Parathyroid adenoma (tissue), 2 donors: ENCODE results near the gene JPH3.

Experiments
- H2AFZ ChIP-seq: fragments of 300-600 bp; sonication (generic); one replicate; pipeline ENCODE4 v1.7.0; 2017; ENCODE audit warnings: antibody characterized with exemption, mild to moderate bottlenecking
- H3K27ac ChIP-seq: fragments of 300-600 bp; sonication (generic); one replicate; pipeline ENCODE4 v1.7.0; 2017
- H3K27me3 ChIP-seq: fragments of 300-600 bp; sonication (generic); one replicate; pipeline ENCODE4 v1.7.0; 2017; ENCODE audit warnings: low read length; ENCODE audit not compliant: control insufficient read depth, insufficient read depth
- H3K36me3 ChIP-seq: fragments of 300-600 bp; sonication (generic); one replicate; pipeline ENCODE4 v1.7.0; 2017; ENCODE audit warnings: low read length; ENCODE audit not compliant: control insufficient read depth, insufficient read depth
- H3K4me1 ChIP-seq: fragments of 300-600 bp; sonication (generic); one replicate; pipeline ENCODE4 v1.7.0; 2017; ENCODE audit warnings: control low read depth
- H3K4me2 ChIP-seq: fragments of 300-600 bp; sonication (generic); one replicate; pipeline ENCODE4 v1.7.0; 2017; ENCODE audit warnings: low read length
- H3K4me3 ChIP-seq: fragments of 300-600 bp; sonication (generic); one replicate; pipeline ENCODE4 v1.7.0; 2017; ENCODE audit warnings: low read depth, low read length
- H3K79me2 ChIP-seq: fragments of 300-600 bp; sonication (generic); one replicate; pipeline ENCODE4 v1.7.0; 2017; ENCODE audit warnings: control low read depth
- H3K9ac ChIP-seq: fragments of 300-600 bp; sonication (generic); one replicate; pipeline ENCODE4 v1.7.0; 2017; ENCODE audit warnings: mild to moderate bottlenecking
- H3K9me3 ChIP-seq: fragments of 300-600 bp; sonication (generic); one replicate; pipeline ENCODE4 v1.7.0; 2017; ENCODE audit warnings: low read length; ENCODE audit not compliant: control insufficient read depth
- CTCF ChIP-seq: fragments of 300-600 bp; sonication (generic); IDR thresholded peaks from one replicate; pipeline ENCODE4 v1.7.0; 2017; ENCODE audit warnings: antibody characterized with exemption, mild to moderate bottlenecking
- donor health status: primary hyperparathyroidism.

JPH3 gene

GRCh38 chr16:87561200-87562105 is 40.9 kb upstream of the JPH3 start:
- no peak overlapping the region for H2AFZ ChIP-seq
- no peak overlapping the region for H3K4me3 ChIP-seq
- no peaks in the 10 kb centered on the region for H3K27me3 ChIP-seq
- H3K9me3 ChIP-seq = no peaks in the 10 kb centered on the region
- no peak overlapping the region for H3K4me2 ChIP-seq
- no peak overlapping the region for H3K27ac ChIP-seq
- no peak for TF ChIP-seq CTCF
- H3K36me3 ChIP-seq = no peaks in the 10 kb centered on the region
- no peaks in the 10 kb centered on the region for H3K79me2 ChIP-seq
- no peak overlapping the region for H3K9ac ChIP-seq
- H3K4me1 ChIP-seq = no peaks in the 10 kb centered on the region

GRCh38 chr16:87562201-87562600 is 40.1 kb upstream of the JPH3 start:
- Histone ChIP-seq H3K9ac (no peak overlapping the region), H3K9me3 (no peaks in the 10 kb centered on the region), H3K36me3 (no peaks in the 10 kb centered on the region), H2AFZ (no peak overlapping the region), H3K4me3 (no peak overlapping the region), H3K27me3 (no peaks in the 10 kb centered on the region), H3K27ac (no peak overlapping the region), H3K4me2 (no peak overlapping the region), H3K79me2 (no peaks in the 10 kb centered on the region), H3K4me1 (no peaks in the 10 kb centered on the region)
- no peak for TF ChIP-seq CTCF

- TF ChIP-seq CTCF = no peak
- Histone ChIP-seq H3K9me3 (no peaks in the 10 kb centered on the region), H3K27ac (no peak overlapping the region), H3K79me2 (no peaks in the 10 kb centered on the region), H3K4me1 (no peaks in the 10 kb centered on the region), H3K27me3 (no peaks in the 10 kb centered on the region), H3K4me3 (no peak overlapping the region), H2AFZ (no peak overlapping the region), H3K9ac (no peak overlapping the region), H3K4me2 (no peak overlapping the region), H3K36me3 (no peaks in the 10 kb centered on the region)
Measured at GRCh38 chr16:87563022-87563421, 39.3 kb upstream of the JPH3 start.

- no peak overlapping the region for H2AFZ ChIP-seq
- H3K36me3 ChIP-seq = no peaks in the 10 kb centered on the region
- H3K27ac ChIP-seq = no peak overlapping the region
- H3K4me1 ChIP-seq = no peaks in the 10 kb centered on the region
- no peak overlapping the region for H3K4me2 ChIP-seq
- no peaks in the 10 kb centered on the region for H3K9me3 ChIP-seq
- H3K79me2 ChIP-seq = no peaks in the 10 kb centered on the region
- no peak for TF ChIP-seq CTCF
- H3K4me3 ChIP-seq = no peak overlapping the region
- no peak overlapping the region for H3K9ac ChIP-seq
- no peaks in the 10 kb centered on the region for H3K27me3 ChIP-seq
Measured at GRCh38 chr16:87563714-87564523, 38.4 kb upstream of the JPH3 start.
